Ovary (tissue), 3 donors: Measurements from ENCODE around the gene EHBP1.

ENCODE experiments used
- EP300 ChIP-seq: sonication (generic); formaldehyde crosslinking; IDR thresholded peaks from one replicate; pipeline ENCODE4 v1.6.1; 2017; ENCODE audit warnings: antibody characterized with exemption
- POLR2A ChIP-seq: fragments of 450-650 bp; IDR thresholded peaks from one replicate; pipeline ENCODE4 v1.6.1; 2017; ENCODE audit warnings: antibody characterized with exemption, mild to moderate bottlenecking, moderate library complexity
- TF ChIP-seq, protein P1 (sequence below), 3 donors: fragments of 450-650 bp in 2 of 3; fragments of 200-600 bp in 1 of 3; IDR thresholded peaks; one replicate each; pipeline versions ENCODE4 v1.5.1 to v1.8.0; 2016 to 2022; ENCODE audit warnings: antibody characterized with exemption in 3 of 3, mild to moderate bottlenecking in 1 of 3
- donor health status: DM: no; HTN: no; CAD: no.

DNA sequence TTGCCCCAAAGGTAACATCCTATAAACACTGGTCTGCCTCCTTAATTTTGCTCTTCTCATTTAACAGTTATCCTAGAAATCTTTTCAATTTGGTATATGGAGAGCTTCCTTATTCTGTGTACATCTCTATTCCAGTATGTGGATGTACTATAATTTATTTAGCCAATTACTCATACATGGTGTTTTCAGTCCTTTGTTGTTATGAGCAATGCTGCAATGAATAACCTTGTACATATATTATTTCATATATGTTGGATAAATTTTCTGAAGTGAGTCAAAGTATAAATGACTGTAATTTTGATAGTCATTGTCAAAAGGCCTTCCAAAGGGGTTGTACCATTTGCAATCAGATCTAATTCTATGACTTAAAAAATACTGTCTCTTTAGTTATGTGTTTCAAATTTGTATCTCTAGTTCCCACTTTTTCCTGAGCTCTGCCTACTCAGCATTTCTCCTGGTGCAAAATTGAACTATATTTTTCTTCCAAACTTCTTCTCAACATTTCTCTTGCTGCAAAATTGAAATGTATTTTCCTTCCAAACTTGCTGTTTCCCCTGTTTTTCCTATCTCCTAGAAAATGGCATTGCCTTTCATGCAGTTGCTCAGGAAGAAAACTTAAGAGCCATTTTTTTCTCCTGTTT is 191.8 kb downstream of the EHBP1 start:
- TF ChIP-seq, protein P1, sequence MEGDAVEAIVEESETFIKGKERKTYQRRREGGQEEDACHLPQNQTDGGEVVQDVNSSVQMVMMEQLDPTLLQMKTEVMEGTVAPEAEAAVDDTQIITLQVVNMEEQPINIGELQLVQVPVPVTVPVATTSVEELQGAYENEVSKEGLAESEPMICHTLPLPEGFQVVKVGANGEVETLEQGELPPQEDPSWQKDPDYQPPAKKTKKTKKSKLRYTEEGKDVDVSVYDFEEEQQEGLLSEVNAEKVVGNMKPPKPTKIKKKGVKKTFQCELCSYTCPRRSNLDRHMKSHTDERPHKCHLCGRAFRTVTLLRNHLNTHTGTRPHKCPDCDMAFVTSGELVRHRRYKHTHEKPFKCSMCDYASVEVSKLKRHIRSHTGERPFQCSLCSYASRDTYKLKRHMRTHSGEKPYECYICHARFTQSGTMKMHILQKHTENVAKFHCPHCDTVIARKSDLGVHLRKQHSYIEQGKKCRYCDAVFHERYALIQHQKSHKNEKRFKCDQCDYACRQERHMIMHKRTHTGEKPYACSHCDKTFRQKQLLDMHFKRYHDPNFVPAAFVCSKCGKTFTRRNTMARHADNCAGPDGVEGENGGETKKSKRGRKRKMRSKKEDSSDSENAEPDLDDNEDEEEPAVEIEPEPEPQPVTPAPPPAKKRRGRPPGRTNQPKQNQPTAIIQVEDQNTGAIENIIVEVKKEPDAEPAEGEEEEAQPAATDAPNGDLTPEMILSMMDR (IDR thresholded peaks at IDR 0.05): no peak
- no peak for TF ChIP-seq POLR2A
- no peak for TF ChIP-seq EP300
